Endothelial cell of hepatic sinusoid (primary cell): Measurements from ENCODE around the gene EFNB1.
"Not testable (repeated sequence)": the region's sequence is repeated elsewhere in the genome, so short reads cannot be mapped to it uniquely, and the experiment has no call there.

Source experiments
- in situ Hi-C: cut with HindIII; loops from 2 replicates; pipeline ENCODE4 v1.10.0; 2017; ENCODE audit warnings: low sequenced_read_pairs

Gene EFNB1

GRCh38 chrX:68828740-68829581 lies at the start of gene EFNB1:
EFNB1 (plus strand) TSS chrX:68829021; CDS start chrX:68829777, 756 bp downstream.
- in situ Hi-C loops: no loop called here

- in situ Hi-C loops: not testable (repeated sequence)
Observed at GRCh38 chrX:68781295-68781694, 47.5 kb upstream of the EFNB1 start.

- in situ Hi-C loops: no loop called here
Observed at GRCh38 chrX:68784816-68785215, 44.0 kb upstream of the EFNB1 start.

- in situ Hi-C loops: not testable (repeated sequence)
Observed at GRCh38 chrX:68786581-68786980, 42.2 kb upstream of the EFNB1 start.

- in situ Hi-C loops: loop anchor here (5.0 kb wide), 1 partner anchor 83 kb away; no protein-coding TSS in a partner anchor
Observed at GRCh38 chrX:68789966-68790365, 38.9 kb upstream of the EFNB1 start.

- in situ Hi-C loops: loop anchor here (5.0 kb wide), 1 partner anchor 85 kb away; no protein-coding TSS in a partner anchor
Observed at GRCh38 chrX:68792083-68792482, 36.7 kb upstream of the EFNB1 start.

GRCh38 chrX:68794461-68794860 lies 34.4 kb upstream of the EFNB1 start:
- in situ Hi-C loops: loop anchor here (5.0 kb wide), 1 partner anchor 87 kb away; no protein-coding TSS in a partner anchor

- in situ Hi-C loops: no loop called here
Observed at GRCh38 chrX:68795741-68796140, 33.1 kb upstream of the EFNB1 start.

GRCh38 chrX:68798400-68798799 lies 30.4 kb upstream of the EFNB1 start:
- in situ Hi-C loops: not testable (repeated sequence)

GRCh38 chrX:68801737-68802290 lies 27.0 kb upstream of the EFNB1 start:
- in situ Hi-C loops: no loop called here

GRCh38 chrX:68807818-68808217 lies 21.0 kb upstream of the EFNB1 start:
- in situ Hi-C loops: no loop called here

GRCh38 chrX:68808686-68809357 lies 20.0 kb upstream of the EFNB1 start:
- in situ Hi-C loops: no loop called here

GRCh38 chrX:68820476-68821110 lies 8.2 kb upstream of the EFNB1 start:
- in situ Hi-C loops: no loop called here

- in situ Hi-C loops: no loop called here
Observed at GRCh38 chrX:68821616-68822015, 7.2 kb upstream of the EFNB1 start.

- in situ Hi-C loops: no loop called here
Observed at GRCh38 chrX:68822641-68823410, 6.0 kb upstream of the EFNB1 start.

- in situ Hi-C loops: no loop called here
Observed at GRCh38 chrX:68823413-68824151, 5.2 kb upstream of the EFNB1 start.

- in situ Hi-C loops: no loop called here
Observed at GRCh38 chrX:68824152-68824433, 4.7 kb upstream of the EFNB1 start.

- in situ Hi-C loops: no loop called here
Observed at GRCh38 chrX:68824565-68825125, 4.2 kb upstream of the EFNB1 start.

GRCh38 chrX:68826113-68826980 lies 2.5 kb upstream of the EFNB1 start:
- in situ Hi-C loops: no loop called here
